WTC11 (cell line): ENCODE results near the gene LINC00237. TPM values are rescaled to one million over a fixed set of nuclear protein-coding genes. Genes with fewer than 3 reads are reported as not detected.

Experiments used
- ATAC-seq: fragments of 200-7000 bp; cut with Tn5 transposase; 2 replicates; pipeline ENCODE4 v1.10.0; 2021; ENCODE audit warnings: mild to moderate bottlenecking, moderate library complexity
- CTCF ChIA-PET: fragments of 300-600 bp; sonication (Branson Sonifier 250); formaldehyde crosslinking; loops from one replicate; lab custom pipeline; 2021; ENCODE audit warnings: antibody characterized with exemption; lab: Charles Lee
- POLR2A ChIA-PET: fragments of 350-600 bp; sonication (Branson Sonifier 250); formaldehyde crosslinking; loops from one replicate; lab custom pipeline; 2021; ENCODE audit warnings: antibody characterized with exemption; lab: Charles Lee
- DNase-seq: peaks from one replicate; pipeline ENCODE4 v3.0.0; 2021; ENCODE audit warnings: low spot score
- H3K27ac Mint-ChIP-seq: 2 replicates; pipeline ENCODE4 v1.8.0; 2021; ENCODE audit warnings: mixed read lengths
- H3K27me3 Mint-ChIP-seq: 2 replicates; pipeline ENCODE4 v1.8.0; 2021; ENCODE audit warnings: low read depth, mild to moderate bottlenecking, moderate library complexity, mixed read lengths
- H3K36me3 Mint-ChIP-seq: 2 replicates; pipeline ENCODE4 v1.8.0; 2021; ENCODE audit warnings: mixed read lengths
- H3K4me1 Mint-ChIP-seq: 2 replicates; pipeline ENCODE4 v1.8.0; 2022; ENCODE audit warnings: mixed read lengths
- H3K4me3 Mint-ChIP-seq: 2 replicates; pipeline ENCODE4 v1.8.0; 2021; ENCODE audit warnings: mild to moderate bottlenecking, moderate library complexity, mixed read lengths
- H3K9me3 Mint-ChIP-seq: 2 replicates; pipeline ENCODE4 v1.8.0; 2021; ENCODE audit warnings: mixed read lengths
- ATF1 ChIP-seq: sonication (generic); formaldehyde crosslinking; IDR thresholded peaks from 2 replicates; pipeline ENCODE4 v1.8.1; 2023; ENCODE audit warnings: mild to moderate bottlenecking, moderate library complexity, missing genetic modification reagents
- PRRX2 ChIP-seq: fragments of 250-450 bp; sonication (Bioruptor Pico); IDR thresholded peaks from 2 replicates; pipeline ENCODE4 v1.8.0; 2021; ENCODE audit warnings: mild to moderate bottlenecking
- SMAD3 ChIP-seq: sonication (generic); formaldehyde crosslinking; IDR thresholded peaks from 2 replicates; pipeline ENCODE4 v1.8.0; 2022; ENCODE audit warnings: missing genetic modification reagents, mild to moderate bottlenecking, borderline replicate concordance
- ZNF121 ChIP-seq: sonication (generic); formaldehyde crosslinking; IDR thresholded peaks from 2 replicates; pipeline ENCODE4 v1.8.0; 2023; ENCODE audit warnings: missing genetic modification reagents
- ZNF138 ChIP-seq: sonication (generic); formaldehyde crosslinking; conservative IDR thresholded peaks from 2 replicates; pipeline ENCODE4 v1.8.1; 2022; ENCODE audit warnings: mild to moderate bottlenecking, moderate library complexity, missing genetic modification reagents
- ZNF219 ChIP-seq: sonication (generic); formaldehyde crosslinking; IDR thresholded peaks from 2 replicates; pipeline ENCODE4 v1.8.0; 2023; ENCODE audit warnings: missing genetic modification reagents, mild to moderate bottlenecking, borderline replicate concordance
- ZNF317 ChIP-seq: sonication (generic); formaldehyde crosslinking; IDR thresholded peaks from 2 replicates; pipeline ENCODE4 v1.8.1; 2023; ENCODE audit warnings: low read depth, mild to moderate bottlenecking, moderate library complexity, missing genetic modification reagents, borderline replicate concordance
- ZNF416 ChIP-seq: fragments of 250-450 bp; sonication (Bioruptor Pico); IDR thresholded peaks from 2 replicates; pipeline ENCODE4 v1.9.0; 2021; ENCODE audit warnings: mild to moderate bottlenecking, inconsistent platforms
- total RNA-seq: library from RNA; stranded (reverse); gene quantifications from 3 replicates; pipeline ENCODE4 v1.2.3, GENCODE V29; 2021
- TF ChIP-seq, protein P1 (sequence below): fragments of 250-450 bp; sonication (Bioruptor Pico); conservative IDR thresholded peaks from 2 replicates; pipeline ENCODE4 v1.9.0; 2021; ENCODE audit warnings: mild to moderate bottlenecking
- TF ChIP-seq, protein P2 (sequence below): sonication (generic); formaldehyde crosslinking; IDR thresholded peaks from 2 replicates; pipeline ENCODE4 v1.8.0; 2023; ENCODE audit warnings: mild to moderate bottlenecking, missing genetic modification reagents
- TF ChIP-seq, protein P3 (sequence below): sonication (generic); formaldehyde crosslinking; IDR thresholded peaks from 2 replicates; pipeline ENCODE4 v1.8.0; 2022; ENCODE audit warnings: mild to moderate bottlenecking, missing genetic modification reagents
- TF ChIP-seq, protein P4 (sequence below): sonication (generic); formaldehyde crosslinking; IDR thresholded peaks from 2 replicates; pipeline ENCODE4 v1.8.1; 2022; ENCODE audit warnings: low read depth, missing genetic modification reagents, borderline replicate concordance
- TF ChIP-seq, protein P5 (sequence below): fragments of 250-450 bp; sonication (Bioruptor Pico); IDR thresholded peaks from 2 replicates; pipeline ENCODE4 v1.9.0; 2021; ENCODE audit warnings: moderate library complexity, mild to moderate bottlenecking, inconsistent platforms, borderline replicate concordance
- TF ChIP-seq, protein P6 (sequence below): sonication (generic); formaldehyde crosslinking; IDR thresholded peaks from 2 replicates; pipeline ENCODE4 v1.8.1; 2023; ENCODE audit warnings: mild to moderate bottlenecking, missing genetic modification reagents, moderate library complexity
- TF ChIP-seq, protein P7 (sequence below): fragments of 250-450 bp; sonication (Bioruptor Pico); IDR thresholded peaks from 2 replicates; pipeline ENCODE4 v1.9.0; 2021; ENCODE audit warnings: mild to moderate bottlenecking

LINC00237 gene
- total RNA-seq, 1 experiment from 2014 or later: 3.1 TPM

DNA sequence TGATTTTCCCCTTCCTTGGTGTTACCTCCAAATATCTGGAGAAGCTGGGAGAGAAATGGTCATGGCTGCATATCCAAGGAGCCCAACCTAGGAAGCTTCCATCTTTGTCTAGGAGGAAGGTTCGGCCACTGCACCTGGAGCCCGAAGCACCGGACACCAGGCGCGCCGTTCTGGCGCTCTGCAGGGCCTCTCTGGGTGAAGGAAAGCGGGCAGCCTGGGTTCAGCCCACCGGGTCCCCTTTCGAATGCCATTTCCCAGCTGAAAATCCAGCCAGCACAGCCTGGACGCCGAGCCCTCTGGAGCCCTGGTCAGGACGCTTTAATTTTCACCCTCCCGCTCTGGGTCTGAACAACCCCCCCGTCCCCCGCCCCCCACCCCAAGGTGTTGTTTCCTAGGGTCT, 1.2 kb downstream of the LINC00237 start (continued):
- TF ChIP-seq, protein P1, sequence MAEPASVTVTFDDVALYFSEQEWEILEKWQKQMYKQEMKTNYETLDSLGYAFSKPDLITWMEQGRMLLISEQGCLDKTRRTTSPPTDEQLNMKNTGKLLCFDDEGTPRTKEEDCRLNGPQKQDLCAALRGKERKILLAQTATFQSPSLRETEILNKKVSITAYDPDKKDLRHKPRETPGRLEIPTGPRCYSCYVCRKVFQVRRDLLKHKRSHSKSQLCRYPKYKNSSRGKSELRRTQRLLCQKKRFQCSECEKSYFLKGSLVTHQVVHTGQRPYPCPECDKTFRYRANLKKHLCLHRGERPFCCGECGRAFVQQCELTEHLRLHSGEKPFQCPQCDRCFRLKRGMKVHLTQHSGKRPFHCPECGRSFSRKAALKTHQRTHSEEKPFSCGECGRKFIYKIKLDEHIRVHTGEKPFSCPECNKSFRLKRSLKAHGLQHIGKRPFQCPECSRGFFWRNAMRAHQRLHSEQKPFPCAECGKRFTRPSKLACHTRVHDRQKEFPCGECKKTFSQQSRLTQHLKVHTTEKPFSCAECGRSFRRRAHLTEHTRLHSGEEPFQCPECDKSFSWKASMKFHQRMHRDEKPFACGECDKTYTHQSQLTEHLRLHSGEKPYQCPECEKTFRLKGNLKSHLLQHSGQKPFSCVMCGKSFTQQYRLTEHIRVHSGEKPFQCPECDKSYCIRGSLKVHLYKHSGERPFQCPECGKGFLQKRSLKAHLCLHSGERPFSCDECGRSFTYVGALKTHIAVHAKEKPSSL (CRISPR knock-in tag): no peak
- no peak for TF ChIP-seq ZNF416

DNA sequence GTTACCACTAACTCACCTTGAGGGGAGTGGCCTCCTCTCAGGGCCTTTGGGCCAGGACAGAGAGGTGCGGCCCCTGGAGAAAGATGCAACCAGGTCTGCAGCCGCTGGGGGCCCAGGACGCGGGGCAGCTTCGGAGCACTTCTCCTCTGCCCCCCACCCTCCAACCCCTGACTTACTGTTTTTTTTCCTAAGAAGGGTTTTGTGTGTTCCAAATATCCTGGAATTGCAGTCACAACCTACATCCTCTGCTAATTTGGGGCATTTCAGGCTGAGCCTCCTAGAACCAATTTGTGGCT, 1.7 kb downstream of the LINC00237 start:
- DNase-seq (peak; percentile 60), ATAC-seq (peak; percentile 3; the same call in 1 of the 2 replicates)
- POLR2A ChIA-PET: no interaction called here
- Mint-ChIP-seq H3K36me3 (no peaks in the 10 kb centered on the region), H3K4me1 (peaks cover 44% of the 10 kb centered on the region), H3K27me3 (peaks cover 95% of the 10 kb centered on the region), H3K9me3 (no peaks in the 10 kb centered on the region), H3K27ac (no peak overlapping the region), H3K4me3 (peak overlapping the region; percentile 87)
- no peak for TF ChIP-seq PRRX2 (CRISPR knock-in tag)
- TF ChIP-seq, protein P2, sequence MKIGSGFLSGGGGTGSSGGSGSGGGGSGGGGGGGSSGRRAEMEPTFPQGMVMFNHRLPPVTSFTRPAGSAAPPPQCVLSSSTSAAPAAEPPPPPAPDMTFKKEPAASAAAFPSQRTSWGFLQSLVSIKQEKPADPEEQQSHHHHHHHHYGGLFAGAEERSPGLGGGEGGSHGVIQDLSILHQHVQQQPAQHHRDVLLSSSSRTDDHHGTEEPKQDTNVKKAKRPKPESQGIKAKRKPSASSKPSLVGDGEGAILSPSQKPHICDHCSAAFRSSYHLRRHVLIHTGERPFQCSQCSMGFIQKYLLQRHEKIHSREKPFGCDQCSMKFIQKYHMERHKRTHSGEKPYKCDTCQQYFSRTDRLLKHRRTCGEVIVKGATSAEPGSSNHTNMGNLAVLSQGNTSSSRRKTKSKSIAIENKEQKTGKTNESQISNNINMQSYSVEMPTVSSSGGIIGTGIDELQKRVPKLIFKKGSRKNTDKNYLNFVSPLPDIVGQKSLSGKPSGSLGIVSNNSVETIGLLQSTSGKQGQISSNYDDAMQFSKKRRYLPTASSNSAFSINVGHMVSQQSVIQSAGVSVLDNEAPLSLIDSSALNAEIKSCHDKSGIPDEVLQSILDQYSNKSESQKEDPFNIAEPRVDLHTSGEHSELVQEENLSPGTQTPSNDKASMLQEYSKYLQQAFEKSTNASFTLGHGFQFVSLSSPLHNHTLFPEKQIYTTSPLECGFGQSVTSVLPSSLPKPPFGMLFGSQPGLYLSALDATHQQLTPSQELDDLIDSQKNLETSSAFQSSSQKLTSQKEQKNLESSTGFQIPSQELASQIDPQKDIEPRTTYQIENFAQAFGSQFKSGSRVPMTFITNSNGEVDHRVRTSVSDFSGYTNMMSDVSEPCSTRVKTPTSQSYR (CRISPR knock-in tag): no peak
- no peak for TF ChIP-seq ZNF219 (CRISPR knock-in tag)
- TF ChIP-seq ZNF317 (CRISPR knock-in tag): no peak
- 0 out of 2 replicates have a peak, but pooled peaks have one; percentile 19 for TF ChIP-seq ZNF121 (CRISPR knock-in tag)
- CTCF ChIA-PET: interaction anchor here (1.7 to 2.5 kb wide), 3 partner anchors 22 to 260 kb away, joined by 4 to 7 read pairs (median 6); partner anchors contain the start of gene KIZ

DNA sequence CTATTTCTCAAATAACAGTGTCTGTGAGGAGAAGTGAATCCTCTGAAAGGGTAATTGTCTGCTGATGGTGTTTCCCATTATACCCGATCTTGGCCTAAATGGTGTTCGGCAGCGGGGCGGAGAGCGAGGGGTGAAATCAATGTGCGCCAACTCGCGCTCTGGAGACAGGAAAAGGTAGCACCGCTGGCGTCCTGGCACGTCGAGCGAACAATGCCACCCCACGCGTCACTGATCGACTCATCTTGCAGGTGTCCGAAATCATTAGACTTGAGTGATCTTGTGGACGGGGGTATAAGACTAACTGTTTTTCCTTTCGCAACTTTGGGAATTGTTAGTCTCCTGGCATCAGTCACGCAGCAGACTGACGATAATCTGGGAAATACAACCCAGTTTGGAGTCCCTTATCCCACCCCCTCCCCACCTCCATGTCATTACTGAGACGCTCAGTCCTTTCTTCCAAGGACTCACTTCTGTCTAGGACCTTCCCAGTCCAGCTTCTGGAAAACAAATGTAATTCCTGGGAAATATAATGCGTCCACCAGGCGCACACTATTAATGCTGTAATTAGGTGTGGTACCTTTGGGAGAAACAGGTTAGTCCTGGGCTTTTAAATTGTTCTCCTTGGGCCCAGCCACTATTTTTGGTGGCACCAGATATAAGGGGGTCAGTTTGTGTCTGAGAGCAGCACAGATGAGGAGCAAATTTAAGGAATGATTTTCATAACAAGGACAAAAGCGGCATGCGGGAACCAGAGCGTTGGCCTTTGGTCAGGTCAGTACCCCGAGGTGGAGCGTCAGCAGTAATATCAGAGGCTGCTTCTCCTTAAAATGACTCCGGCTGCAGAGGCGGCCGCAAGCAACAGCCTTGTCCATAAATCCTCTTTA, 2.3 kb downstream of the LINC00237 start:
- TF ChIP-seq, protein P3, sequence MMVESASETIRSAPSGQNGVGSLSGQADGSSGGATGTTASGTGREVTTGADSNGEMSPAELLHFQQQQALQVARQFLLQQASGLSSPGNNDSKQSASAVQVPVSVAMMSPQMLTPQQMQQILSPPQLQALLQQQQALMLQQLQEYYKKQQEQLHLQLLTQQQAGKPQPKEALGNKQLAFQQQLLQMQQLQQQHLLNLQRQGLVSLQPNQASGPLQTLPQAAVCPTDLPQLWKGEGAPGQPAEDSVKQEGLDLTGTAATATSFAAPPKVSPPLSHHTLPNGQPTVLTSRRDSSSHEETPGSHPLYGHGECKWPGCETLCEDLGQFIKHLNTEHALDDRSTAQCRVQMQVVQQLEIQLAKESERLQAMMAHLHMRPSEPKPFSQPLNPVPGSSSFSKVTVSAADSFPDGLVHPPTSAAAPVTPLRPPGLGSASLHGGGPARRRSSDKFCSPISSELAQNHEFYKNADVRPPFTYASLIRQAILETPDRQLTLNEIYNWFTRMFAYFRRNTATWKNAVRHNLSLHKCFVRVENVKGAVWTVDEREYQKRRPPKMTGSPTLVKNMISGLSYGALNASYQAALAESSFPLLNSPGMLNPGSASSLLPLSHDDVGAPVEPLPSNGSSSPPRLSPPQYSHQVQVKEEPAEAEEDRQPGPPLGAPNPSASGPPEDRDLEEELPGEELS (CRISPR knock-in tag): no peak
- H3K27me3 Mint-ChIP-seq: peaks cover 98% of the 10 kb centered on the region
- no peak overlapping the region for H3K27ac Mint-ChIP-seq
- peak overlapping the region; percentile 87 for H3K4me3 Mint-ChIP-seq
- H3K36me3 Mint-ChIP-seq: no peaks in the 10 kb centered on the region
- no peaks in the 10 kb centered on the region for H3K9me3 Mint-ChIP-seq
- peaks cover 50% of the 10 kb centered on the region for H3K4me1 Mint-ChIP-seq
- CTCF ChIA-PET: interaction anchor here (0.5 to 2.5 kb wide), 6 partner anchors 14 to 606 kb away, joined by 3 to 10 read pairs (median 5); partner anchors contain the start of gene KIZ
- POLR2A ChIA-PET: no interaction called here
- DNase-seq: no peak
- no peak for ATAC-seq

DNA sequence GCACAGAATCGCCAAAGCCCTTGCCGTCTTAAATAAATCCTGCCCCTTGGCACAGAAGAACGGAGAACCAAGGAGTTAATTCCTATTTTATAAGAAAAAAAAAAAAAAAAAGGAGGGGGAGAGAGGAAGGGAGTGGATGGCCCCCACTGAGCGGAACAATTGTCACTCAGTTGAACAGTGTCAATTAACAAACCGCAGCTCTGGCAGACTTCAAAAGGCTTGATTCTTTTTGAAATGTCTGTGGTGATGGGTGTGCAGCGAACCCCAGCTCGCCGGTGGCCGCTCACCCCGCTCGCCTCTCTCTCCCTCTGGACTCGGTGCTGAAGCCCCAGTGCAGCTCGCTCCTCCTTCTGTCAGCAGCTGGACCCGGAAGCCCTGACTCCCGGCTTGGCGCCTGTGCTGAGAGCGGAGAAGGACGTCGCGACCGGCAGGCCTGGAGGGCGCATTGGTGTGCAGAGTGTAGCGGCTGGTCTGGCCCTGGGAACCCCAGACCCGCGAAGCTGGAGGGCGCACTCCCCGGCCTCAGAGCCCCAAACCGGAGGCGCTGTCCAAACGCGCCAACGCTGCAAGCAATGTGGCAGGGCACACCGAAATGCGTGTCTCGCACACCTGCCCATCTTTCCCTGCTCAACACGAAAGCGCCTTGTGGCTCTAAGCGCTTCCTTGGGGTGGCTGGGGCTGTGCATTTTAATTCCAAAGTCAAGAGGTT, 3.4 kb downstream of the LINC00237 start:
- Mint-ChIP-seq H3K4me3 (peak overlapping the region; percentile 87), H3K27ac (peak overlapping the region; percentile 56), H3K4me1 (peaks cover 52% of the 10 kb centered on the region), H3K36me3 (no peaks in the 10 kb centered on the region), H3K27me3 (peaks cover 98% of the 10 kb centered on the region), H3K9me3 (no peaks in the 10 kb centered on the region)
- ATAC-seq (peak; percentile 19), DNase-seq (peak; percentile 72)
- CTCF ChIA-PET: interaction anchor here (0.5 to 3.8 kb wide), 13 partner anchors 8 to 607 kb away, joined by 3 to 31 read pairs (median 6); partner anchors contain the start of gene KIZ
- POLR2A ChIA-PET: interaction anchor here (0.6 to 1.7 kb wide), 4 partner anchors 15 to 202 kb away, joined by 3 to 5 read pairs (median 4); no protein-coding TSS in a partner anchor
- TF ChIP-seq ZNF121 (CRISPR knock-in tag) (0 out of 2 replicates have a peak, but pooled peaks have one; percentile 15), SMAD3 (CRISPR knock-in tag) (peak; percentile 58; the same call in 1 of the 2 replicates), ZNF138 (no peak), ATF1 (CRISPR knock-in tag) (no peak)
- TF ChIP-seq, protein P4, sequence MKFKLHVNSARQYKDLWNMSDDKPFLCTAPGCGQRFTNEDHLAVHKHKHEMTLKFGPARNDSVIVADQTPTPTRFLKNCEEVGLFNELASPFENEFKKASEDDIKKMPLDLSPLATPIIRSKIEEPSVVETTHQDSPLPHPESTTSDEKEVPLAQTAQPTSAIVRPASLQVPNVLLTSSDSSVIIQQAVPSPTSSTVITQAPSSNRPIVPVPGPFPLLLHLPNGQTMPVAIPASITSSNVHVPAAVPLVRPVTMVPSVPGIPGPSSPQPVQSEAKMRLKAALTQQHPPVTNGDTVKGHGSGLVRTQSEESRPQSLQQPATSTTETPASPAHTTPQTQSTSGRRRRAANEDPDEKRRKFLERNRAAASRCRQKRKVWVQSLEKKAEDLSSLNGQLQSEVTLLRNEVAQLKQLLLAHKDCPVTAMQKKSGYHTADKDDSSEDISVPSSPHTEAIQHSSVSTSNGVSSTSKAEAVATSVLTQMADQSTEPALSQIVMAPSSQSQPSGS (CRISPR knock-in tag): no peak
- TF ChIP-seq, protein P5, sequence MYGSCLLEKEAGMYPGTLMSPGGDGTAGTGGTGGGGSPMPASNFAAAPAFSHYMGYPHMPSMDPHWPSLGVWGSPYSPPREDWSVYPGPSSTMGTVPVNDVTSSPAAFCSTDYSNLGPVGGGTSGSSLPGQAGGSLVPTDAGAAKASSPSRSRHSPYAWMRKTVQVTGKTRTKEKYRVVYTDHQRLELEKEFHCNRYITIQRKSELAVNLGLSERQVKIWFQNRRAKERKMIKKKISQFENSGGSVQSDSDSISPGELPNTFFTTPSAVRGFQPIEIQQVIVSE (CRISPR knock-in tag): no peak
- TF ChIP-seq, protein P6, sequence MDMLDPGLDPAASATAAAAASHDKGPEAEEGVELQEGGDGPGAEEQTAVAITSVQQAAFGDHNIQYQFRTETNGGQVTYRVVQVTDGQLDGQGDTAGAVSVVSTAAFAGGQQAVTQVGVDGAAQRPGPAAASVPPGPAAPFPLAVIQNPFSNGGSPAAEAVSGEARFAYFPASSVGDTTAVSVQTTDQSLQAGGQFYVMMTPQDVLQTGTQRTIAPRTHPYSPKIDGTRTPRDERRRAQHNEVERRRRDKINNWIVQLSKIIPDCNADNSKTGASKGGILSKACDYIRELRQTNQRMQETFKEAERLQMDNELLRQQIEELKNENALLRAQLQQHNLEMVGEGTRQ (CRISPR knock-in tag): no peak
- TF ChIP-seq, protein P7, sequence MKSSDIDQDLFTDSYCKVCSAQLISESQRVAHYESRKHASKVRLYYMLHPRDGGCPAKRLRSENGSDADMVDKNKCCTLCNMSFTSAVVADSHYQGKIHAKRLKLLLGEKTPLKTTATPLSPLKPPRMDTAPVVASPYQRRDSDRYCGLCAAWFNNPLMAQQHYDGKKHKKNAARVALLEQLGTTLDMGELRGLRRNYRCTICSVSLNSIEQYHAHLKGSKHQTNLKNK (CRISPR knock-in tag): no peak
